IMR-90 (cell line): ENCODE measurements around the gene INO80. TPM values are rescaled to one million over a fixed set of nuclear protein-coding genes. Genes with fewer than 3 reads are reported as not detected.
"Not testable (repeated sequence)": the region's sequence is repeated elsewhere in the genome, so short reads cannot be mapped to it uniquely, and the experiment has no call there.

ENCODE experiments used
- ATAC-seq: fragments of 200-7000 bp; cut with Tn5 transposase; 2 replicates; pipeline ENCODE4 v1.9.1; 2020; ENCODE audit warnings: low read depth, mild to moderate bottlenecking, moderate library complexity
- BruUV-seq: library from RNA; stranded (reverse); fragments of 400-500 nt; replicated peaks from 2 replicates; lab custom pipeline; 2021; lab: Mats Ljungman, UMichigan
- CTCF ChIA-PET: fragments of 300-600 bp; formaldehyde crosslinking; extraction: SDS; loops from one replicate; lab custom pipeline; 2021; ENCODE audit warnings: antibody characterized with exemption; lab: Yijun Ruan, JAX
- POLR2A ChIA-PET: fragments of 300-600 bp; sonication (Branson Sonifier 250); formaldehyde crosslinking; loops from one replicate; lab custom pipeline; 2022; ENCODE audit warnings: antibody characterized with exemption; ENCODE audit not compliant: unreplicated experiment; lab: Charles Lee
- DNase-seq: peaks from one replicate; pipeline ENCODE4 v3.0.0; 2013
- H2AFZ ChIP-seq: replicated peaks from 2 replicates; pipeline ENCODE3; 2013; ENCODE audit warnings: low read length, mild to moderate bottlenecking; ENCODE audit not compliant: poor library complexity
- H2AK5ac ChIP-seq: 2 replicates; pipeline ENCODE4 v1.6.1; 2013; ENCODE audit warnings: low read depth, low read length, inconsistent platforms
- H2AK9ac ChIP-seq: replicated peaks from 2 replicates; pipeline ENCODE3; 2013; ENCODE audit warnings: mild to moderate bottlenecking, low read depth, low read length, moderate library complexity; ENCODE audit not compliant: poor library complexity
- H2BK120ac ChIP-seq: 2 replicates; pipeline ENCODE4 v1.6.1; 2013; ENCODE audit warnings: low read depth, low read length, inconsistent platforms
- H2BK15ac ChIP-seq: 3 replicates; pipeline ENCODE4 v1.6.1; 2013; ENCODE audit warnings: low read depth, low read length, inconsistent platforms
- H2BK20ac ChIP-seq: 2 replicates; pipeline ENCODE4 v1.6.1; 2013; ENCODE audit warnings: low read depth, mild to moderate bottlenecking, inconsistent platforms, low read length, moderate library complexity
- H2BK5ac ChIP-seq: 2 replicates; pipeline ENCODE4 v1.6.1; 2013; ENCODE audit warnings: mild to moderate bottlenecking, low read depth, low read length, inconsistent platforms; ENCODE audit not compliant: poor library complexity, severe bottlenecking
- H3K14ac ChIP-seq: replicated peaks from 2 replicates; pipeline ENCODE4 v1.6.1; 2013; ENCODE audit warnings: low read depth, low read length, inconsistent platforms
- H3K18ac ChIP-seq: 2 replicates; pipeline ENCODE4 v1.6.1; 2013; ENCODE audit warnings: low read depth, low read length, control low read depth
- H3K23ac ChIP-seq: 2 replicates; pipeline ENCODE4 v1.6.1; 2013; ENCODE audit warnings: low read depth, low read length, inconsistent platforms
- H3K27ac ChIP-seq: 2 replicates; pipeline ENCODE4 v1.5.1; 2013; ENCODE audit warnings: mild to moderate bottlenecking, control low read depth, low read length; ENCODE audit not compliant: insufficient read depth
- H3K27me3 ChIP-seq: 2 replicates; pipeline ENCODE4 v1.6.1; 2013; ENCODE audit warnings: low read length; ENCODE audit not compliant: control insufficient read depth, insufficient read depth
- H3K36me3 ChIP-seq: 2 replicates; pipeline ENCODE4 v1.6.1; 2013; ENCODE audit warnings: low read length, mixed read lengths; ENCODE audit not compliant: control insufficient read depth, insufficient read depth
- H3K4ac ChIP-seq: 2 replicates; pipeline ENCODE4 v1.6.1; 2013; ENCODE audit warnings: low read depth, low read length, inconsistent platforms
- H3K4me1 ChIP-seq: 2 replicates; pipeline ENCODE4 v1.6.1; 2013; ENCODE audit warnings: low read length, mixed read lengths; ENCODE audit not compliant: control insufficient read depth, insufficient read depth
- H3K4me2 ChIP-seq: 2 replicates; pipeline ENCODE4 v1.6.1; 2013; ENCODE audit warnings: low read depth, mild to moderate bottlenecking, control low read depth, low read length, moderate library complexity
- H3K4me3 ChIP-seq: 2 replicates; pipeline ENCODE4 v1.5.1; 2013; ENCODE audit warnings: low read depth, mild to moderate bottlenecking, control low read depth, low read length, moderate library complexity; ENCODE audit not compliant: insufficient read depth
- H3K56ac ChIP-seq: 2 replicates; pipeline ENCODE4 v1.6.1; 2013; ENCODE audit warnings: low read length, inconsistent platforms; ENCODE audit not compliant: insufficient read depth; ENCODE audit errors: extremely low read depth
- H3K79me1 ChIP-seq, 2 experiments: 2 replicates each; pipeline ENCODE4 v1.6.1; 2013; ENCODE audit warnings: low read length in 2 of 2, inconsistent platforms in 1 of 2, low read depth in 1 of 2
- H3K9ac ChIP-seq: 2 replicates; pipeline ENCODE4 v1.6.1; 2013; ENCODE audit warnings: low read depth, low read length, control low read depth
- H3K9me1 ChIP-seq: 2 replicates; pipeline ENCODE4 v1.6.1; 2013; ENCODE audit warnings: low read length, inconsistent platforms; ENCODE audit not compliant: insufficient read depth
- H3K9me3 ChIP-seq: 2 replicates; pipeline ENCODE4 v1.6.1; 2013; ENCODE audit warnings: low read length; ENCODE audit not compliant: control insufficient read depth, insufficient read depth
- H4K20me1 ChIP-seq: 2 replicates; pipeline ENCODE4 v1.6.1; 2013; ENCODE audit warnings: low read length, inconsistent platforms; ENCODE audit not compliant: insufficient read depth
- H4K5ac ChIP-seq: 2 replicates; pipeline ENCODE4 v1.6.1; 2013; ENCODE audit warnings: mild to moderate bottlenecking, low read depth, low read length, control low read depth
- H4K8ac ChIP-seq, 2 experiments: 2 replicates each; pipeline ENCODE4 v1.6.1; 2013; ENCODE audit warnings: low read depth in 2 of 2, low read length in 2 of 2, control low read depth in 1 of 2, inconsistent platforms in 1 of 2
- H4K91ac ChIP-seq: 2 replicates; pipeline ENCODE4 v1.6.1; 2013; ENCODE audit warnings: low read depth, low read length, inconsistent platforms; ENCODE audit not compliant: insufficient read depth
- WGBS, 2 experiments: methylation state at CpG; one replicate each; pipeline versions ENCODE4 v1.1.5 to v1.1.7; 2013; ENCODE audit warnings: missing lambda C conversion rate in 2 of 2; ENCODE audit not compliant: insufficient read length in 1 of 2; ENCODE audit errors: extremely low coverage in 2 of 2; 5-methylcytosine and 5-hydroxymethylcytosine counted together
- dilution Hi-C: fragments of 300-500 bp; cut with HindIII; formaldehyde crosslinking; loops from one replicate; pipeline ENCODE4 v1.14.3; 2018; ENCODE audit warnings: low sequenced_read_pairs; ENCODE audit not compliant: unreplicated experiment
- in situ Hi-C: fragments of 300-500 bp; cut with MboI; formaldehyde crosslinking; loops from 3 replicates; pipeline ENCODE4 v1.14.3; 2019; ENCODE audit warnings: low sequenced_read_pairs, inconsistent platforms, mixed read lengths
- intact Hi-C: fragments of 100-400 bp; cut with micrococcal nuclease; formaldehyde crosslinking; loops from 2 replicates; pipeline ENCODE4 v1.10.0; 2022
- polyA plus RNA-seq, 3 experiments: library from polyadenylated mRNA; depleted of rRNA; stranded (reverse); fragments of >200 nt; gene quantifications; 2 replicates each; pipeline ENCODE4 v1.2.3, GENCODE V29; 2012; ENCODE audit warnings: low replicate concordance in 1 of 3
- total RNA-seq: library from RNA; depleted of rRNA; stranded (reverse); fragments of >200 nt; gene quantifications from 2 replicates; pipeline ENCODE4 v1.2.3, GENCODE V29; 2012

The INO80 gene
- total and polyA plus RNA-seq, 2 of the 4 experiments (the other 2 are of a cell fraction) = 6.0 to 13.3 TPM

GRCh38 chr15:41135580-41135979 is 19.5 kb upstream of the INO80 start:
- H3K4me3 ChIP-seq, H2BK5ac ChIP-seq, H3K4me2 ChIP-seq, H4K5ac ChIP-seq, ATAC-seq, H2AFZ ChIP-seq, H3K79me1 ChIP-seq, H4K91ac ChIP-seq, BruUV-seq, in situ Hi-C loops, intact Hi-C loops, H3K18ac ChIP-seq, CTCF ChIA-PET, H3K14ac ChIP-seq, H2AK9ac ChIP-seq, H4K20me1 ChIP-seq, H3K36me3 ChIP-seq, H3K4ac ChIP-seq, H3K56ac ChIP-seq, H2BK15ac ChIP-seq, H2BK20ac ChIP-seq, H3K4me1 ChIP-seq, H3K9me3 ChIP-seq, H3K23ac ChIP-seq, H2BK120ac ChIP-seq, H3K9me1 ChIP-seq, H2AK5ac ChIP-seq, H4K8ac ChIP-seq, dilution Hi-C loops, DNase-seq, H3K9ac ChIP-seq, POLR2A ChIA-PET, H3K27ac ChIP-seq: not testable (repeated sequence)
- no CpG with 5 or more reads among the region's 6 CpGs for WGBS, 2 experiments
- H3K27me3 ChIP-seq = peaks cover 16% of the 10 kb centered on the region
